A204.1 (cell line): ENCODE results near the gene DPH1.
"Not testable (repeated sequence)": the region's sequence is repeated elsewhere in the genome, so short reads cannot be mapped to it uniquely, and the experiment has no call there.

Experiments used
- FAIRE-seq: peaks from 2 replicates; lab custom pipeline; 2012; peaks lifted over from hg19 to GRCh38; lab: Jason Lieb, UNC

DPH1 gene

GRCh38 chr17:2008332-2009126 is 21.4 kb upstream of the DPH1 start:
- FAIRE-seq: no peak

- FAIRE-seq: no peak
Observed at GRCh38 chr17:2009737-2010136, 20.2 kb upstream of the DPH1 start.

DNA sequence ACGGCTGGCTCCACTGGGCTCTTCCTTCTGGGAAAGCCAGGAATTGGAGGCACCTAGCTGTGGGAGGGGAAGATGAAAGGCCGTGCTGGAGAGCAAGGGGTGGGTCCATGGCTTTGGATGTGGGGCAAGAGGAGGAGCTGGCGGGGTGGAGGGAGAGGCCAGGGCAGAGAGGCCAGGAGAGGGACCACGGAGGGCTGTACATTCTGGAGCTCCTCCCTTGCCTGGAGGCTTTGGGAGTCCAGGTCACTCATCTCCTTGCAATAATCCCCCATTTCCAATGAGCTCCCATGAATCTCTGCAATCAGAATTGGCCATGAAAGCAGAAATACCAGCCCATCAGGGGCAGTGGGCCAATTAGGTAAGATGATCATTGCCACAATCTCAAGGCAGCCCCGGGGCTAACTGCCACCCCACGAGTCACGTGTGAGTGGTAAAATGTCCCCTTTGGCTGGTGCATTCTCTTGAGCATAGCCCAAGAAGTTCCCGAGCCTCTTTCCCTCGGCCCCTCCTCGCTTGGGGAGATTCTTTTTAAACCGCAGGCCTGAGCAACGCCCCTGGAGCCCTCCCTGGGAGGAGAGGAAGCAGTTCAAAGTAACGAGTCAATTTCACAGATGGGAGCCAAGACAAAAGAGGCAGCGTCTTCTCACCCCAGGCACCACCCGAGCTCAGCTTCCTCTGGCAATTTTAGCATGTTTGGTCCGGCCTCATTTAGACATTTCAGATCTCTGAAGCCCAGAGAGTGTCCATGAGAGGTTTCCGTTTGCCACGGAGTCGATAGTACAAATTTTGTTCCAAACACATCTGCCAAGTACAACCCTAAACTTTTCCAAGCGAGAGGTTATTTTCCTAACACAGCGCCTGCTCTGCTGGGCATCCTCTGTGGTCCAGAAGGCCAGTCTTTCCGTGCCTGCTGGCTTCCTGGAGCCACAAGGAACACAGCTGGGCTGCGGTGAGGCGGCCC is 18.3 kb upstream of the DPH1 start:
- no peak for FAIRE-seq

DNA sequence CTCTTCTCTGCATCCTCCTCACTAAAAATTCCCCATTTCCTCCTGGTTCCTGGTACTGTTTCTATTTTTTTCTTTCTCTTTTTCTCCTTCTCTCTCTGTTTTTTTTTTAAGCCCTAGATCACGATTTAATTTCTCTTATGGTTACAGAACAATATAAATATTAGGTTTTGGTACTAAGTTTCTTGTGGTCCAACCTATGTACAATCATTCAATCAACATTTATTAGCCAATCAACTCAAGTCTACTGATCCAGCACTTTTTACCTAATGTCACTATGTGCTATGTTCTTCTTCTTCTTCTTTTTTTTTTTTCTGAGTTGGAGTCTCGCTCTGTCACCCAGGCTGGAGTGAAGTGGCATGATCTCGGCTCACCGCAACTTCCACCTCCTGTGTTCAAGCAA is 17.5 kb upstream of the DPH1 start:
- no peak for FAIRE-seq

- FAIRE-seq: not testable (repeated sequence)
Observed at GRCh38 chr17:2013220-2013993, 16.5 kb upstream of the DPH1 start.

DNA sequence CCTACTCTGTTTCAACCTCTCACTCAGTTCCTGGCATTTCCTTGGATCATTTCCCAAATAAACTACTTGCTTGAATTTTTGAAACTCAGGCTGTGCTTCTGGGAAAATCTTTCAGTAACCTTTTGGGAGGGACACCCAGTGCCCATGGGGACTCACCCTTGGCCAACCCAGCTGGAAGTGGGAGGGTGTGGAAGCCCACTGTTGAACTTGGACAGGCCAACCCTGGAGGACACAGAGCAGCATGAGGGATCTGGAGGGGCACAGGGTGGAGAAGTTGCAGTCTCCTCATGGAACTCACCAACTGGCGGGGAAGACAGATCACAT is 16.0 kb upstream of the DPH1 start:
- no peak for FAIRE-seq

- FAIRE-seq: no peak
Observed at GRCh38 chr17:2015314-2015713, 14.6 kb upstream of the DPH1 start.

DNA sequence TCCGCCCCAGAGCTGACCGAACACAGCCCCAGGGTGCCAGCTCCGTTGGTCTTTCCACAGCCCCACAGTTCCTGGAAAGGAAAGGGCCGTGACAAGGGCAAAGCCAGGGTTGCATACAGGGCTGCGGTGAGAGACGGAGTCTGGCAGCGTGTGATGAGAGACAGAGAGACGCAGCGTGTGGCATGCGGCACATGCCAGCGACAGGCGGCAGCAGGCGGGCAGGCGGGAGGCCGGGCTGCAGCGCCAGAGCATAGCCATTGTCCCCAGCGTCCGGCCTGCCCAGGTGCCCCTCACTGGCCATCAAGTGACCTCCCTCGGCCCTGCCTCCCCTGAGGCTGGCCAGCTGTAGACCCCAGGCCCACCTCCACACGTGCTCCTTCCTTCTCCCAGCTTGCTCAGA is 13.5 kb upstream of the DPH1 start:
- FAIRE-seq: no peak

DNA sequence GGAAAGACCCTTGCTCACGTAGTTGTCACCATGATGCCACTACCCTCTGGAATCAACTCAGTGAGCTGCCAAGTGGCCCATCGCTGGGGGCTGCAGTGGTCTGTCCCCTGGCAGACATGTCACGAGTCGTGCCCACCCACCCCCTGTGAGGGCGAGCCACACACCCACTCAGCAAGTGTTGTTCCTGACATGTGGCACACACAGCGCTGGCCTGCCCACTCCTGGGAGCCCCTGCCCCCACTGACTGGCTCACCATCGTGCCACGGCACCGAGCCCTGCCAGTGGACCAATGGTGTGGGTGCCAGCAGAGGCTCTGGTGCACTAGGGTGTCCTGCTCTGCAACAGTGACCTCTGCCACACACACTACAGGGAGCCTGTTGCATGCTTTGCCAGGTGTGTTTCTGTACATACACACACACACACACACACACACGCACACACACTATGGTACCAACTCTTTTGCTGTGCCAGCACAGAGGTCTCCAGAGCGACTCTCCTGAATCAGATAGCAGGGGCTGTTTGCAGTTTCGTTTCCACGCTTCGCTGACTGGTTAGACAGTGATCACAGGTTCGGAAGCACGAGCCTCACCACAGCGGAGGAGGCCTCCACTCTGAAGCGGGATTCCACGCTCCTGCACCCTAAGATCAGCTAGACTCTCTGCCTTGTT is 12.5 kb upstream of the DPH1 start:
- FAIRE-seq: no peak

DNA sequence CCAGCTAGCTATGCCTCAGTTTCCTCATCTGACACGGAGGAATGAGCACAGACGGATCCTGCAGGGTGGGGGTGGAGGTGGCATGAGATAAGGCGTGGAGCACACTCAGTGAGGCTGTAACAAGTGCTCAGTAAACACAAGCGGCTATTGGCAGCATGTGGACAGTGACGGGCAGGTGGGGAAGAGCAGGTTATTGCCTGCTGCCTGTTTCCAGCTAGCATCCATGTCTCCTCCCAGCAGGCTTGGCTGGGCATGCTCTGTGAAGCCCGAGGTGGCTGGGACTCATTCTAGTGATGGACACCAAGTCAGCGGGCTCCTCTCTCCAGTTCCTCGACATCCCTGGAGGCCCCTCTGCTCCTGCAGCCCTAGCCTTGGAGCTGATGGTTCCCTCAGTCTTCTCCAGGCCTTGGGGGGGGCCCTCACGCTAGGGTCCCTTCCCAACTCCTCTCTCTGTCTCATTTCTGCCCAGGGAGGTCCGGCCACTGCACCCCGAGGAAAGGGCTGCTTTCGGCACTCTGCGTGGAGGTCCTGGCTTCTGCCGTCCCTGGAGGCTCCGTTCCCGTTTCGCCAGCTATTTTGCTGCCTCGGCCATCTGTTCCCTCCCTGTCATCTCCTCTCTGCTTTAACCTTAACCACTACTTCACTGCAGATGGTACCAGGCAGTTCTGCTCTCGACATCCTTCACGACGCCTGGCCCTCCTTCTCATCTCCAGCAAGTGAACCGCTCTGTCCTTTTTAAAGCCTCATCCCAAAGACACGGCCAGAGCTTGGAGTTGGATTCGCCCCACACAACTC is 11.0 kb upstream of the DPH1 start:
- FAIRE-seq: no peak

- no peak for FAIRE-seq
Observed at GRCh38 chr17:2019723-2020122, 10.2 kb upstream of the DPH1 start.

GRCh38 chr17:2020721-2021120 is 9.2 kb upstream of the DPH1 start:
- FAIRE-seq: no peak

- no peak for FAIRE-seq
Observed at GRCh38 chr17:2022647-2023240, 7.2 kb upstream of the DPH1 start.

GRCh38 chr17:2023256-2023655 is 6.7 kb upstream of the DPH1 start:
- FAIRE-seq: no peak

- no peak for FAIRE-seq
Observed at GRCh38 chr17:2023692-2024571, 6.0 kb upstream of the DPH1 start.

DNA sequence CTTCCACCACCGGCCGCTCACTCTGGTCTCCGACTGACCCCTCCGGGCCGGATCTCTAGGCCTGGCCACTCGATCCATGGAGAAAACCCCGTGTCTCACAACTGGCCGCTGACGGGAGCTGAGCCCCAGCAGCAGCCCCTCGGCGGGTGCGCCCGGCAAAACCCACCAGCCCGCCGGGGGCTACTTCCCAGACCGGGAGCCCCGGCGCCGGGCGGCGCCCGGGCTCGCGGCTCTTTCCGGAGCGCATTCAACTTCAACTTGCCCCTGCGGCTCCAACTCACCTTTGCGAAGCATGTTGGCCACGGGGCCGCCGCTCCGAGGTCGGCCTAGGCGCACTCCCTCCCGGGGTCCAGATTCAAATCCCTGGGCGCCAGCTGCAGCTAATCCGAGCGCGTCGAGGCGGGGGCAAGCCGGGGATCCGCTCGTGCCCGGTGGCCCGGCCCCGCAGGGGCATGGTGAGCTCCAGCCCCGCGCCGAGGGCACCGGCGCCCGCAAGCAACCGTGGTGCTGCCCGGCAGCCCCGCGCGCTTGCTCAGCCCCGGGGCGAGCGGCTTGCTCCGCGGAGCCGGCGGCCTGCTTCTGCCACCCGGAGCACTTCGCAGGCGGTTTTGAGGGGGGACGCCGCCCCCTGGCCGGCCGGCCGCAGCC is 5.3 kb upstream of the DPH1 start:
- no peak for FAIRE-seq

- FAIRE-seq: no peak
Observed at GRCh38 chr17:2025220-2025621, 4.7 kb upstream of the DPH1 start, which contains the start of gene RTN4RL1. Gene RTN4RL1, minus strand, starts transcription at chr17:2025334. Its CDS starts 469 bp downstream, at chr17:2024865.

GRCh38 chr17:2025622-2026309 is 4.2 kb upstream of the DPH1 start:
- FAIRE-seq: no peak
